Measurements from ENCODE around the gene ZNF418. TPM values are rescaled to one million over a fixed set of nuclear protein-coding genes. Genes with fewer than 3 reads are reported as not detected.

Gene ZNF418
- total RNA-seq, 1 donor from 2014 or later: 0.21 TPM

DNA sequence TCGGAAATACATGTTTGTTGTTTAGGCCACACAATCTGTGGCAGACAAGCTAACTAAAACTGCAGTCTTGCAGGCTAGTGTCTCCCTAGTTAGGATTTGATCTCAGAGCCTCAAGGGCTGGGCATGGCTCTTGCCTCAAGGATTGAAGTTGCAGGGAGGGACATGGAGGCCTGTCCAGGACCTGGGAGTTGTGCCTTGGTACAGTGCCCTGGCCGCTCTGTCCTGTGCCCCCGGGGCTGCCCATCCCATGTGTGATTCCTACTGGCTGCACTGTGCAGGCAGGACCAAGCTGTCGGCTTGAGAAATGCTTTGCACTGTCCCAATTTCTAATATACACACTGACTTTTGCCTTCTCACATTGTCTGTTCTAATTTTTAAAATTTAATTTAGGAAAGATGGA, 19.8 kb upstream of the ZNF418 start:
- Histone ChIP-seq H3K9me3 (peaks cover 24 to 50% of the 10 kb centered on the region in 2 donors), H3K4me1 (no peaks in the 10 kb centered on the region), H3K27ac (no peak overlapping the region), H3K36me3 (no peaks in the 10 kb centered on the region), H3K27me3 (no peaks in the 10 kb centered on the region), H3K4me3 (no peak overlapping the region)
- no peak for DNase-seq (ENCODE audit: low spot score in 2 of 2)
- intact Hi-C loops (cut with DNase I): no loop called here
- TF ChIP-seq, protein P1, sequence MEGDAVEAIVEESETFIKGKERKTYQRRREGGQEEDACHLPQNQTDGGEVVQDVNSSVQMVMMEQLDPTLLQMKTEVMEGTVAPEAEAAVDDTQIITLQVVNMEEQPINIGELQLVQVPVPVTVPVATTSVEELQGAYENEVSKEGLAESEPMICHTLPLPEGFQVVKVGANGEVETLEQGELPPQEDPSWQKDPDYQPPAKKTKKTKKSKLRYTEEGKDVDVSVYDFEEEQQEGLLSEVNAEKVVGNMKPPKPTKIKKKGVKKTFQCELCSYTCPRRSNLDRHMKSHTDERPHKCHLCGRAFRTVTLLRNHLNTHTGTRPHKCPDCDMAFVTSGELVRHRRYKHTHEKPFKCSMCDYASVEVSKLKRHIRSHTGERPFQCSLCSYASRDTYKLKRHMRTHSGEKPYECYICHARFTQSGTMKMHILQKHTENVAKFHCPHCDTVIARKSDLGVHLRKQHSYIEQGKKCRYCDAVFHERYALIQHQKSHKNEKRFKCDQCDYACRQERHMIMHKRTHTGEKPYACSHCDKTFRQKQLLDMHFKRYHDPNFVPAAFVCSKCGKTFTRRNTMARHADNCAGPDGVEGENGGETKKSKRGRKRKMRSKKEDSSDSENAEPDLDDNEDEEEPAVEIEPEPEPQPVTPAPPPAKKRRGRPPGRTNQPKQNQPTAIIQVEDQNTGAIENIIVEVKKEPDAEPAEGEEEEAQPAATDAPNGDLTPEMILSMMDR (IDR thresholded peaks at IDR 0.05): no peak

DNA sequence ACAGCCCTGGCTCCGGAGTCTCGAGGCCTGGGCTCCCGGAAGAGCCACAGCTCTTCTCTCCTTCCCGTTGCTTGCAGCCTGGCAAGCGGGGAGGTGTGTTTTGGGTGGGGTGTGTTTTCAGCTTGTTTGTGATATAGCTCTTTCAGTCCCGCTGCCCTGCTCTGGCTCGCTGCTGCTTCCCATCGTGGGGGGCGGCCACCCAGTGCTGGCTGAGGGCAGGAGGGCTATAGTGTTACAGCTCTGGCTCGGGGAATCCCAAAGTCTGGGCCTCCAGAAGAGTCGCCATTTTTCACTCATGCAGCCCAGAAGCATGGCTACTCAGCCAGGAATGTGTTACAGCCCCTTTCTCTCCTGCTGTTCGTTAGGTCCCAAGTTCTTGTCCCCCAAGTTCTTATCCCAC, 14.5 kb upstream of the ZNF418 start:
- Histone ChIP-seq H3K27me3 (no peaks in the 10 kb centered on the region), H3K9me3 (peaks cover 18 to 33% of the 10 kb centered on the region in 2 donors), H3K36me3 (no peaks in the 10 kb centered on the region), H3K4me3 (no peak overlapping the region), H3K27ac (no peak overlapping the region), H3K4me1 (no peaks in the 10 kb centered on the region)
- DNase-seq (ENCODE audit: low spot score in 2 of 2): no peak
- TF ChIP-seq, protein P1 (IDR thresholded peaks at IDR 0.05): no peak
- intact Hi-C loops (cut with DNase I): no loop called here

DNA sequence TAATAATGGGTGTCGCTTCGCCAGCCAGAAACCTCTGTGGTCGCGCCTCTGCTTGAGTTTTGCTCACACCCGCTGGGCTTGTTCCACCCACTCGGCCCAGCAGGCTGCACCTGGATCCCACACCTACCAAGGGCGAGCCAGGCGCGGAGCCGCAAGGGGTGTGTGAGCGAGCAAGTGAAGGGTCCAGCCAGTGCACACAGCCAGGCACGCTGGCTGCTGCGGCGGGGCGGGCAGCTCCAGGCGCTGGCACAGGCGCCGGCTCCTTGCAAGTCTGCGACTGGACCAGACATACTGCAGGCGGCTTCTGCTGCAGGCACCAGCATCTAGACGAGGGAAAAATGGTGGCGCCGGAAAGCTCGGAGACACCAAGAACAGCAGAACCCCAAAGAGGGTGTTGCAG, 14.1 kb upstream of the ZNF418 start:
- H3K36me3 ChIP-seq: peaks cover 1 to 4% of the 10 kb centered on the region in 2 donors
- no peak overlapping the region for H3K27ac ChIP-seq
- H3K9me3 ChIP-seq: peaks cover 22 to 37% of the 10 kb centered on the region in 2 donors
- no peak overlapping the region for H3K4me3 ChIP-seq
- no peaks in the 10 kb centered on the region for H3K4me1 ChIP-seq
- DNase-seq (ENCODE audit: low spot score in 2 of 2): no peak
- TF ChIP-seq, protein P1 (IDR thresholded peaks at IDR 0.05): no peak
- intact Hi-C loops (cut with DNase I): no loop called here
- H3K27me3 ChIP-seq: no peaks in the 10 kb centered on the region

DNA sequence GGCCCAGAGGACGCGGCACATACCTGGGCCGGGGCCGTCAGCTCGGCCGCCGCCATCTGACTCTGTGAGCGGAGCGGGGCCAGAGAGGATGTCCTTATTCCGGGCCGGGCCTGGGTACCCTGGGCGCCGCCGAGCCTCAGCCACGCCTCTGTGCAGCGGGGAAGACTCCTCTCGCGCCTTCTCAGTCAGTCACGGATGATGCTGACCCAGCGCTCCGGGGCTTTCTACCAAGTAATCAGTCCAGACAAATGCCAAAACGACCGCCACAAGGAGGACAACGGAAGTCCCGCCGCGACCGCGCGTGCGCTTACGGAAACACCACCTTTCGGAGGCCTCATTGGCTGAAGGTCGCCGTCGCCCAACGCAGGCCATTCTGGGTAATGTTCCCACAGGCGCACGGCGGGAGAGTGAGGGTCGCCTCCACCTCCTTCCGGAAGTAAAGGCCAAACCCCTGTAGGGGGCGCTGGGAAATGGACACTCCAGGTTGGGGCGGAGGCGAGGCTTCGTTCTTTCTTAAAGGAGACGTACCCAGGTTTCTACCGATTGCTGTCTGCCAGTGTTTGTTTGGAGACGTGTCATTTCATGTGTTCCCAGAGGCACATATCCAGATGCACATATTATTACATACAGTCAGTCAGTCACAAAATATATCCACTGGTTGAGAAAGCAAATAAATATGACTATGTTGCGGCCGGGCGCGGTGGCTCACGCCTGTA, 12.4 kb upstream of the ZNF418 start, which contains the start of gene ZNF256:
TSS of gene ZNF256 (minus strand) at position 288 of the 716 bp plus-strand sequence. CDS start at position 56, 232 bp downstream.
- intact Hi-C loops (cut with DNase I): loop anchor here (1.0 kb wide), 1 partner anchor 208 kb away; no protein-coding TSS in a partner anchor
- TF ChIP-seq, protein P1 (IDR thresholded peaks at IDR 0.05): peak; percentile 33 to 47 (median 46)
- H3K4me1 ChIP-seq: no peaks in the 10 kb centered on the region

DNA sequence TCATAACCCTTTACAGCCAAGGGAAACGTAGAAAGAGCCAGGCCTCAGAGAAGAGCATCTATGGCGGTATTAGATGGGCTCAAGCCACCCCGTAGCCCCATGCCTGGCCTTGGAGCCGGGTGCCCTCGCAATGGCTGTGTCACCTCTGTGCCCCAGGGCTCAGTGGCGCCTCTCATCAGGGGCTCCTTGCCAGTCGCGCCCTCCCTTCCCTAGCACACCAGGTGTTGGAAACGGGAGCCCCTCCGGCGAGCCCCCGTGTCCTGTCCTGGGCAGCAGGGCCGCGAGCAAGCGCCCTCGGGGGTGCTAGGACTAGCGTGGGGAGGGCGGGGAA, 11.9 kb upstream of the ZNF418 start:
- H3K27me3 ChIP-seq: no peaks in the 10 kb centered on the region
- DNase-seq (ENCODE audit: low spot score in 2 of 2): no peak
- TF ChIP-seq, protein P1 (IDR thresholded peaks at IDR 0.05): no peak
- H3K9me3 ChIP-seq: peaks cover 44 to 57% of the 10 kb centered on the region in 2 donors
- H3K4me3 ChIP-seq: peak overlapping the region; percentile 58 to 82
- peak overlapping the region; percentile 78 to 82 for H3K27ac ChIP-seq
- H3K4me1 ChIP-seq: no peaks in the 10 kb centered on the region
- H3K36me3 ChIP-seq: peaks cover 21 to 26% of the 10 kb centered on the region in 2 donors
- intact Hi-C loops (cut with DNase I): loop anchor here (1.0 kb wide), 1 partner anchor 208 kb away; no protein-coding TSS in a partner anchor

More for the DNA sequence above, 12.4 kb upstream of the ZNF418 start, which contains the start of gene ZNF256:
- H3K9me3 ChIP-seq: peaks cover 39 to 54% of the 10 kb centered on the region in 2 donors
- peaks cover 16 to 21% of the 10 kb centered on the region in 2 donors for H3K36me3 ChIP-seq
- H3K27me3 ChIP-seq: no peaks in the 10 kb centered on the region
- peak within 1 kb of the TSS; percentile 58 to 82 for H3K4me3 ChIP-seq
- H3K27ac ChIP-seq: peak within 1 kb of the TSS; percentile 78 to 82
- peak; percentile 55 to 95 for DNase-seq (ENCODE audit: low spot score in 2 of 2)

Measured in ascending aorta (tissue), 2 donors.